PC-9 (cell line): ENCODE data around the gene COLQ. TPM values are rescaled to one million over a fixed set of nuclear protein-coding genes. Genes with fewer than 3 reads are reported as not detected.

Experiments used
- BruUV-seq: library from RNA; stranded (reverse); fragments of 400-500 nt; replicated peaks from 2 replicates; lab custom pipeline; 2021; lab: Mats Ljungman, UMichigan
- CTCF ChIA-PET: fragments of 300-600 bp; sonication (Branson Sonifier 250); formaldehyde crosslinking; loops from one replicate; lab custom pipeline; 2022; ENCODE audit warnings: antibody characterized with exemption; lab: Charles Lee
- POLR2A ChIA-PET: fragments of 300-600 bp; sonication (Branson Sonifier 250); formaldehyde crosslinking; loops from one replicate; lab custom pipeline; 2022; ENCODE audit warnings: antibody characterized with exemption; ENCODE audit not compliant: unreplicated experiment; lab: Charles Lee
- DNase-seq, 2 experiments: peaks; one replicate each; pipeline versions ENCODE4 v3.0.0 to v3.0.0-alpha.2; 2015 to 2022; ENCODE audit warnings: mixed read lengths in 1 of 2
- H2AFZ ChIP-seq: fragments of 200-600 bp; sonication (generic); 2 replicates; pipeline ENCODE4 v1.8.1; 2017; ENCODE audit warnings: antibody characterized with exemption
- H3F3A ChIP-seq: fragments of 200-600 bp; sonication (generic); 2 replicates; pipeline ENCODE4 v1.8.1; 2017; ENCODE audit warnings: antibody characterized with exemption, mild to moderate bottlenecking, low read depth; ENCODE audit not compliant: insufficient read depth
- H3K27ac ChIP-seq: fragments of 200-600 bp; sonication (generic); 2 replicates; pipeline ENCODE4 v1.6.1; 2016; ENCODE audit warnings: mixed run types
- H3K27me3 ChIP-seq: fragments of 200-600 bp; sonication (generic); 2 replicates; pipeline ENCODE4 v1.6.1; 2016; ENCODE audit warnings: low read depth, mixed run types; ENCODE audit not compliant: insufficient read depth
- H3K36me3 ChIP-seq: fragments of 200-600 bp; sonication (generic); 2 replicates; pipeline ENCODE4 v1.6.1; 2016; ENCODE audit warnings: low read depth, mixed run types
- H3K4me1 ChIP-seq: fragments of 200-600 bp; sonication (generic); replicated peaks from 2 replicates; pipeline ENCODE4 v1.6.1; 2016; ENCODE audit warnings: mixed run types; ENCODE audit not compliant: insufficient read depth
- H3K4me2 ChIP-seq: fragments of 200-600 bp; sonication (generic); 2 replicates; pipeline ENCODE4 v1.6.1; 2017; ENCODE audit warnings: mixed run types
- H3K4me3 ChIP-seq: fragments of 200-600 bp; sonication (generic); 2 replicates; pipeline ENCODE4 v1.6.1; 2016; ENCODE audit warnings: mixed run types
- H3K79me2 ChIP-seq: fragments of 200-600 bp; sonication (generic); 2 replicates; pipeline ENCODE4 v1.6.1; 2017; ENCODE audit warnings: low read depth, mixed run types
- H3K9me2 ChIP-seq: fragments of 200-600 bp; sonication (generic); 2 replicates; pipeline ENCODE4 v1.8.1; 2017; ENCODE audit warnings: mild to moderate bottlenecking; ENCODE audit not compliant: insufficient read depth
- H3K9me3 ChIP-seq: fragments of 200-600 bp; sonication (generic); 2 replicates; pipeline ENCODE4 v1.8.1; 2016; ENCODE audit warnings: low read depth; ENCODE audit not compliant: insufficient read depth
- H4K20me1 ChIP-seq: fragments of 200-600 bp; sonication (generic); 2 replicates; pipeline ENCODE4 v1.8.1; 2017; ENCODE audit not compliant: insufficient read depth
- CTCF ChIP-seq: fragments of 200-600 bp; sonication (generic); conservative IDR thresholded peaks from 2 replicates; pipeline ENCODE4 v1.6.1; 2017; ENCODE audit warnings: mixed run types, antibody characterized with exemption, mild to moderate bottlenecking, moderate library complexity
- EZH2 ChIP-seq: fragments of 200-600 bp; sonication (generic); IDR thresholded peaks from 2 replicates; pipeline ENCODE4 v1.8.0; 2017; ENCODE audit warnings: antibody characterized with exemption, low read depth
- intact Hi-C: fragments of 100-400 bp; cut with micrococcal nuclease; formaldehyde crosslinking; loops from one replicate; pipeline ENCODE4 v1.10.0; 2022; ENCODE audit not compliant: unreplicated experiment
- total RNA-seq: library from RNA; stranded (reverse); gene quantifications from 2 replicates; pipeline ENCODE4 v1.2.3, GENCODE V29; 2021

Gene COLQ
- total RNA-seq, 1 experiment from 2014 or later, result 0.79 TPM

GRCh38 chr3:15470849-15471248 lies 50.7 kb downstream of the COLQ start:
- no peaks in the 10 kb centered on the region for H3F3A ChIP-seq
- H4K20me1 ChIP-seq, result no peaks in the 10 kb centered on the region
- ChIA-PET CTCF (no interaction called here), POLR2A (no interaction called here)
- no peaks in the 10 kb centered on the region for H3K27me3 ChIP-seq
- TF ChIP-seq EZH2 (no peak), CTCF (no peak)
- no TSS peak for BruUV-seq
- no peak overlapping the region for H2AFZ ChIP-seq
- no peak overlapping the region for H3K4me3 ChIP-seq
- H3K9me2 ChIP-seq, result no peaks in the 10 kb centered on the region
- DNase-seq, result no peak
- no peak overlapping the region for H3K4me2 ChIP-seq
- no peaks in the 10 kb centered on the region for H3K79me2 ChIP-seq
- no peaks in the 10 kb centered on the region for H3K36me3 ChIP-seq
- no peak overlapping the region for H3K27ac ChIP-seq
- no peaks in the 10 kb centered on the region for H3K9me3 ChIP-seq
- H3K4me1 ChIP-seq, result no peaks in the 10 kb centered on the region
- intact Hi-C loops, result no loop called here

DNA sequence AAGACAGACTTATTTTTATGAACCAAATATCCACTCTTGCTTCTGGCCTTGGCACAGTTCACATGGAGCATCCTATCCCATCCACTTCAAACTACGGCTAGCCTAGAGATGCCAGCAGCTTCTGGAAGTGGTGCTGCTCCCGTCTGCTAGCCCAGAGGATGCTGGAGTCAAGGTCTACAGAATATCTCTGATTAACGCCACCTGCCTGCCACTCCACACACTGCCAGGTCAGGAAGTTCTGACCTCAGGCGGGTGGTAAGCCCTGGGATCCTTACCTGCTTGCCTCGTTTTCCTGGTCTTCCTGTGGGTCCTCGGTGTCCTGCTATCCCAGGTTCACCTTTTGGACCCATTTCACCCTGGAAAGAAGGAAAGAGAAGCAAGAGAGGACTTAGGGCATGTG lies 51.2 kb downstream of the COLQ start:
- H2AFZ ChIP-seq, result no peak overlapping the region
- no peak overlapping the region for H3K4me2 ChIP-seq
- DNase-seq, result no peak
- H3K9me3 ChIP-seq, result no peaks in the 10 kb centered on the region
- no peaks in the 10 kb centered on the region for H4K20me1 ChIP-seq
- ChIA-PET POLR2A (no interaction called here), CTCF (no interaction called here)
- TF ChIP-seq CTCF (no peak), EZH2 (no peak)
- no peaks in the 10 kb centered on the region for H3K79me2 ChIP-seq
- intact Hi-C loops, result no loop called here
- H3K4me1 ChIP-seq, result no peaks in the 10 kb centered on the region
- no peak overlapping the region for H3K27ac ChIP-seq
- no peaks in the 10 kb centered on the region for H3K9me2 ChIP-seq
- no peak overlapping the region for H3K4me3 ChIP-seq
- H3K36me3 ChIP-seq, result no peaks in the 10 kb centered on the region
- BruUV-seq, result no TSS peak
- H3F3A ChIP-seq, result no peaks in the 10 kb centered on the region
- no peaks in the 10 kb centered on the region for H3K27me3 ChIP-seq

GRCh38 chr3:15467227-15468181 lies 54.0 kb downstream of the COLQ start:
- TF ChIP-seq EZH2 (no peak), CTCF (no peak)
- ChIA-PET POLR2A (no interaction called here), CTCF (no interaction called here)
- H3K4me2 ChIP-seq, result no peak overlapping the region
- no peaks in the 10 kb centered on the region for H3K27me3 ChIP-seq
- no peak overlapping the region for H3K27ac ChIP-seq
- BruUV-seq, result no TSS peak
- H3K9me2 ChIP-seq, result no peaks in the 10 kb centered on the region
- no peak overlapping the region for H2AFZ ChIP-seq
- H4K20me1 ChIP-seq, result no peaks in the 10 kb centered on the region
- H3K79me2 ChIP-seq, result no peaks in the 10 kb centered on the region
- H3K36me3 ChIP-seq, result no peaks in the 10 kb centered on the region
- no peaks in the 10 kb centered on the region for H3K9me3 ChIP-seq
- no peaks in the 10 kb centered on the region for H3F3A ChIP-seq
- no peak overlapping the region for H3K4me3 ChIP-seq
- no peak for DNase-seq
- intact Hi-C loops, result no loop called here
- H3K4me1 ChIP-seq, result no peaks in the 10 kb centered on the region
